C4-2B (cell line): Measurements from ENCODE around the gene CCDC33.

Experiments
- H3K27ac ChIP-seq: fragments of 450-650 bp; 2 replicates; pipeline ENCODE4 v1.5.1; 2017
- ZFX ChIP-seq: fragments of 450-650 bp; IDR thresholded peaks from 2 replicates; pipeline ENCODE4 v1.6.1; 2017
- TF ChIP-seq, protein P1 (sequence below): fragments of 450-650 bp; conservative IDR thresholded peaks from 2 replicates; pipeline ENCODE4 v1.5.1; 2017; ENCODE audit warnings: mild to moderate bottlenecking

CCDC33 gene

DNA sequence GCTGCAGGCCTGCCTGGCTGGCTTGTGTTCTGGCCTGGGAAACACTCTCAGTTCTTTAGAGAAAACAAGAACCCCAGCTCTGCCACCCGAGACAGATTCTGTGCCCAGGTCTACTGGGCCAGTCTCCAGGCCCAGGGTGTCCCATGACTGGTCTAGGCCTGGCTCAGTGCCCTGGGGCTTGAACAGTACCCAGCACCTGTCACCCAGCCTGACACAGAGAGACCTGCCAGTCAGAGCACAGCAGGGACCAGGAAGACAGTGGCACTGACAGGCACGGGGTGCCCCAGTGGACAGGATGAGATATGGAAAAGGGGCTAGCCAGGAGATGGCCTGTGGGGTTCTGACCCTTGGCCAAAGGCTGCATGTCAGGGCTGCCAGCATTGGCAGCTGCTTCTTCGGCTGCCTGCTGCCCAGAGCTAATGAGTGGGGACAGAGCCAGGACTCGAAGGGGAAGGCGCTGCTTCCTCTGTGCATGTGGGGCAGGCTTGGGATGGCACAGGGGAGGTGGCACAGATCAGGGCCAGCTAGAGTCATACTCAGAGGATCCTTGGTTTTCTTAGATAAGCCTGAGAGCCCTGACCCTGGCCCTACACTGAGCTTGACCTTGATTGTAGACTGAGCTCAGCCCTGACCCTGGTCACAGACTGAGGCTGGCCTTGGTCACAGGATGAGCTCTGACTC lies 15.1 kb downstream of the CCDC33 start:
- TF ChIP-seq ZFX = no peak
- TF ChIP-seq, protein P1, sequence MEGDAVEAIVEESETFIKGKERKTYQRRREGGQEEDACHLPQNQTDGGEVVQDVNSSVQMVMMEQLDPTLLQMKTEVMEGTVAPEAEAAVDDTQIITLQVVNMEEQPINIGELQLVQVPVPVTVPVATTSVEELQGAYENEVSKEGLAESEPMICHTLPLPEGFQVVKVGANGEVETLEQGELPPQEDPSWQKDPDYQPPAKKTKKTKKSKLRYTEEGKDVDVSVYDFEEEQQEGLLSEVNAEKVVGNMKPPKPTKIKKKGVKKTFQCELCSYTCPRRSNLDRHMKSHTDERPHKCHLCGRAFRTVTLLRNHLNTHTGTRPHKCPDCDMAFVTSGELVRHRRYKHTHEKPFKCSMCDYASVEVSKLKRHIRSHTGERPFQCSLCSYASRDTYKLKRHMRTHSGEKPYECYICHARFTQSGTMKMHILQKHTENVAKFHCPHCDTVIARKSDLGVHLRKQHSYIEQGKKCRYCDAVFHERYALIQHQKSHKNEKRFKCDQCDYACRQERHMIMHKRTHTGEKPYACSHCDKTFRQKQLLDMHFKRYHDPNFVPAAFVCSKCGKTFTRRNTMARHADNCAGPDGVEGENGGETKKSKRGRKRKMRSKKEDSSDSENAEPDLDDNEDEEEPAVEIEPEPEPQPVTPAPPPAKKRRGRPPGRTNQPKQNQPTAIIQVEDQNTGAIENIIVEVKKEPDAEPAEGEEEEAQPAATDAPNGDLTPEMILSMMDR = no peak
- peak overlapping the region; percentile 69 for H3K27ac ChIP-seq

DNA sequence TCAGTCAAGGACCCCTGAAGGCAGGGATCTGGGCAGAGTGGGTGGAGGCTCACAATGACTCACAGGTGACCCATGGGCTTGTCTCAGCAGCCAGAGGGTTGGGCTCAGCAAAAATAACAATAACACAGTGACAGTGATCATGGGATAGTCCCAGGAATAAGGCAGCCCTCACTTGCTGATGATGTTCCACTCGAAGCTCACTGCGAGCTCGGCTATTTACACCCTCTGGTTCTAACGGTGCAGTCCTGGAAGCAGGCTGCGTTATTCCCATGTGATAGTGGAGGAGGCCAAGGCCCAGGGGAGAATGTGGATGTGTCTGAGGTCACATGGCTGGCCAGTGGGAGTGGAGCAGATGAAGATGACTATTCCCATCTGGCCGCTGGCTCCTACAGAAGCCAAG lies 16.2 kb downstream of the CCDC33 start:
- peak overlapping the region; percentile 69; the same call in 1 of the 2 replicates for H3K27ac ChIP-seq
- TF ChIP-seq ZFX = no peak
- TF ChIP-seq, protein P1 = no peak

DNA sequence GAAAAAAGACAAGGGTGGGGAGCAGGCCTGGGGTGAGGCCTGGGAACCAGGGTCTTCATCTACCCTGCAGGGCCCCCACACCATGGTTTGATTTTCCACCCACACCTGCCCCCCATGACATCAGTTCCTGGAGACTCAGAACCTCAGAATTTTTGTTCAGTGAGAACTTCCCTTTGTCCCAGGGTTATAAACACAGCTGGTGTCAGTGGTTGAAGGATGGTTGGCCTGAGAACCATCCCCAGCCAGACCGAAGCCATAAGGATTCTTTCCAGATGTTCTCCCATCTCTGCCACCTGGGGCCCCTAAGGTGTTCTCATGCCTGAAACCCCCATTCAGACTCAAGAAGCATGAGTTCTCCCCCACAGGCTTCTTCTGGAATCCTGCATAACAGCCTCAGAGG lies 16.6 kb downstream of the CCDC33 start:
- TF ChIP-seq, protein P1 = no peak
- TF ChIP-seq ZFX = no peak
- no peak overlapping the region for H3K27ac ChIP-seq

DNA sequence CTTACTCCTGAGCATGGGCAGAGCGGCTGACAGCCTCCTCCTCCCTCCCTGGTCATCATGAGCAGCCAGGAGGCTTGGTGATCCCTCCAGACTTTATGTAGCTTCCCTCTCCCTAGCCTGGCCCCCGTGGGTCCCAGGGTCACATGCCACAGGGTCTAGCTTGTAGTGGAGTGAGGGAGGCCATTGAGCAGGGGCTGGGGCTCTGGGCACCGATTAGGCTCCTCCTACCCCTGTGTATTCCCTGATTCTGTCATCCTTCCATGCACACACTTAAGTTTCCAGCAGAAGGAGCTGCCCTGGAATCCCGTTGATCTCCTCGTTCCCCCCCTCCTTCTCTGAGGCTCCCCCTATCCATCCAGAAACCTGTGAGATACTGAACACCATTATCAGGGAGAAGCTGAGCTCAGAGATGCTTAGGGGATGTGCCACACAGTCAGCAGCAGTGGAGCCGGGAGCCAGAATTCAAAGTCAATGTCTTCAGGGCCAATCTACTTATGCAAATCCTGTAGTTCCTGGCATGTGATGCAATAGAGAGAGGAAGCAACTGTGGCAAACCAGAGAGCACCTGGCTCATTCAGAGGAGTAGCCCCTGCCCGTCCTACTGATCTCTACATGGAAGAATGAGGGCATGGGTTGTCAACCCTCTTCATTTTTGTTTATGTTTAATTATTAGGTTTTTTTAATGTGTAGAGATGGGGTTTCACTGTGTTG lies 17.2 kb downstream of the CCDC33 start:
- no peak overlapping the region for H3K27ac ChIP-seq
- TF ChIP-seq, protein P1 = no peak
- TF ChIP-seq ZFX = no peak

DNA sequence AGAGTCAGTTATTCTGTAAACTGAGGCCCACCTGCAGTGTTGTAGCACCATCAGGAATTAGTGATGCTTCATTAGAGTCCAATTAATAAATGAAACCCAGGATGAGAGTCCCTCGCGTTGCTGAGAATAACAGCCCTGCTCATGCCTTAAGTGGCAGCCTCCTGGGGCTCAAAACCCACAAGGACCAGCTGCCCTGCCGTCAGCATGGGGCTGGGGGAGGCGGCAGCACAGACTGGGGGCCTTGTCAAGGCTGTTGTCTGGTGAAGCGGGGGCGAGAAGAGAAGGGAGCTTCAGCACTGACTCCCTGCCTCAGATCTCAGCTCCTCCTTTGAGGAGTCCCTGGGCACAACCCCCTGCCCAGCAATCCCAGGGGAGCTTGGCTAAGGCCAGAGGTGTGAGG lies 21.0 kb downstream of the CCDC33 start:
- TF ChIP-seq ZFX = no peak
- TF ChIP-seq, protein P1 = no peak

DNA sequence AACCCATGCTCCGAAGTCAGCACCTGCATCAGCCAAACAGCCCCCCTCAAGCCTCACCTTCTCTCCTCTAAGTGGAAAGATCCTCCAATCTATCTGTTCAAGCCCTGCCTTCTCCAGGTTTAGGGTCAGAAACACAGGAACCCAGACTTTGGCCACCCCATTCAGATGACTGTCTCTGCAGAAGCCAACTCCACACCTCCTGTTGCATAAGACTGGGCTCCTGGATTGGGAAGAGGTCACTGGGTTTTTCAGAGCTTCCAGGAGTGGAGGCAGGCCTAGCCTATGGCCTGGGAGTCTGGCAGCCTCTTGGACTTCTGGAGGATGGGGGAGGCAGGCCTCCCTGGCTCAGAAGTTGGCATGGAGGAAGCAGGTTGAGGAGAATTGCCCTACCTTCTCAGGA lies 21.5 kb downstream of the CCDC33 start:
- H3K27ac ChIP-seq = no peak overlapping the region
- TF ChIP-seq, protein P1 = no peak
- no peak for TF ChIP-seq ZFX

More for the DNA sequence above, 21.0 kb downstream of the CCDC33 start:
- no peak overlapping the region for H3K27ac ChIP-seq
